SHP77 (cell line): ENCODE results near the gene ACIN1.

Source experiments
- DNase-seq, 2 experiments: peaks; one replicate each; lab custom pipeline; 2025; lab: John Stamatoyannopoulos, UW

Gene ACIN1, protein sequence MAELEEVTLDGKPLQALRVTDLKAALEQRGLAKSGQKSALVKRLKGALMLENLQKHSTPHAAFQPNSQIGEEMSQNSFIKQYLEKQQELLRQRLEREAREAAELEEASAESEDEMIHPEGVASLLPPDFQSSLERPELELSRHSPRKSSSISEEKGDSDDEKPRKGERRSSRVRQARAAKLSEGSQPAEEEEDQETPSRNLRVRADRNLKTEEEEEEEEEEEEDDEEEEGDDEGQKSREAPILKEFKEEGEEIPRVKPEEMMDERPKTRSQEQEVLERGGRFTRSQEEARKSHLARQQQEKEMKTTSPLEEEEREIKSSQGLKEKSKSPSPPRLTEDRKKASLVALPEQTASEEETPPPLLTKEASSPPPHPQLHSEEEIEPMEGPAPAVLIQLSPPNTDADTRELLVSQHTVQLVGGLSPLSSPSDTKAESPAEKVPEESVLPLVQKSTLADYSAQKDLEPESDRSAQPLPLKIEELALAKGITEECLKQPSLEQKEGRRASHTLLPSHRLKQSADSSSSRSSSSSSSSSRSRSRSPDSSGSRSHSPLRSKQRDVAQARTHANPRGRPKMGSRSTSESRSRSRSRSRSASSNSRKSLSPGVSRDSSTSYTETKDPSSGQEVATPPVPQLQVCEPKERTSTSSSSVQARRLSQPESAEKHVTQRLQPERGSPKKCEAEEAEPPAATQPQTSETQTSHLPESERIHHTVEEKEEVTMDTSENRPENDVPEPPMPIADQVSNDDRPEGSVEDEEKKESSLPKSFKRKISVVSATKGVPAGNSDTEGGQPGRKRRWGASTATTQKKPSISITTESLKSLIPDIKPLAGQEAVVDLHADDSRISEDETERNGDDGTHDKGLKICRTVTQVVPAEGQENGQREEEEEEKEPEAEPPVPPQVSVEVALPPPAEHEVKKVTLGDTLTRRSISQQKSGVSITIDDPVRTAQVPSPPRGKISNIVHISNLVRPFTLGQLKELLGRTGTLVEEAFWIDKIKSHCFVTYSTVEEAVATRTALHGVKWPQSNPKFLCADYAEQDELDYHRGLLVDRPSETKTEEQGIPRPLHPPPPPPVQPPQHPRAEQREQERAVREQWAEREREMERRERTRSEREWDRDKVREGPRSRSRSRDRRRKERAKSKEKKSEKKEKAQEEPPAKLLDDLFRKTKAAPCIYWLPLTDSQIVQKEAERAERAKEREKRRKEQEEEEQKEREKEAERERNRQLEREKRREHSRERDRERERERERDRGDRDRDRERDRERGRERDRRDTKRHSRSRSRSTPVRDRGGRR

DNA sequence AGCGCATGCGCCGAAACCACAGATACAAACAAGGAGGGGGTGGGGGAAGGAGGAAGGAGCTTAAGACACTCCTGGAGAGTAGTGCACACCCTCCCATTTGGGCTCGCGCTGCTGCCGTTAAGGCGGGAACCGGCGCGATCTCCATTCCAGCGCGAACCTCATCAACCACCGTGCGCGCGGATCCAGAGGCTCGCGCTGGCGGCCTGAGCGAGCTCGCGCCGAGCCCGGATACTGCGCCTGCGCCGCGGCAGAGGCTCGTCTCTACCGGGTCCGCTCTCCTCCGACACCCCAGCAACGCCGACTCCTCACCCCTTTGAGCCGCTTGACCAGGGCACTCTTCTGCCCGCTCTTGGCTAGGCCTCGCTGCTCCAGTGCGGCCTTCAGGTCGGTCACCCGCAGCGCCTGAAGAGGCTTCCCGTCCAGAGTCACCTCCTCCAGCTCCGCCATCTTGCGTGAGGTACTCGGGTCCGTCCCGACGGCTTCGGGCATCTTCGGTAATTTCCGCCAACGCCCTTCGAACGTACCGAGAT is at the start of gene ACIN1:
Gene ACIN1, minus strand, starts transcription at position 471 of the 530 bp plus-strand sequence. Its CDS starts 24 bp downstream, at position 447.
- no peak for DNase-seq

DNA sequence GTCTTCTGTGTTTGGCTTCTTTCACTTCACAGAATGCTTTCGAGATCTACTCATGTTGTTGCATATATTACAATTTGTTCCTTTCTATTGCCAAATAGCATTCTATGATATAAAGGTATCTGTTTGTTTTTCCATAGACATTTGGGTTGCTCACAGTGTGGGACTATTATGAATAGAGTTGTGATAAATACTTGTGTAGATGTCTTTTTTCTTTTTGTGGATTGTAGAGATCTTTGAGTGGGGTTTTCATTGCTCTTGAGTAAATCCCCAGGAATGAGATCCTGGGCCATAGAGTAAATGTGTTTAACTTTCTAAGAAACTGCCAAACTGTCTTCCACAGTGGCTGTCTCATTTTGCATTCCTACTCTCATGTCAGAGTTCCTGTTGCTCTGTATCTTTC is 49.0 kb upstream of the ACIN1 start:
- DNase-seq: no peak

DNA sequence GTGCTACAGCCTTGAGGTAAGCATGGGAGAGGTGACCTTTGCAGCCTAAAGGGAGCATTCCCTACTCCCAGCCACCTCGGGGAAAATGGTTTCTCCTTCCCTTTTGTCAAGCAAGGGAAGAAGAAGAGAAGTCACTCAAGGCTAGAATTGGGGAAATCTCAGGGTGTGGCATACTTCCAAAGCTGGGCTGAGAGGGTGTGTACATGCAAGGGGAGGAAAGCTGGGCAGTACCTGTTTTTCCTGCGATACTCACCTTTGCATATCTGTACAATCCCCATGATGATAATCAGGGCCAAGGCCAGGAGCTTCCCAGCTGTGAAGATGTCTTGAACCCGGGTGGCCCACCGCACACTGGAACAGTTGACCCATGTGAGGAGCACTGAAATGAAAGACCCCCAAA is 47.9 kb upstream of the ACIN1 start:
- DNase-seq: no peak

DNA sequence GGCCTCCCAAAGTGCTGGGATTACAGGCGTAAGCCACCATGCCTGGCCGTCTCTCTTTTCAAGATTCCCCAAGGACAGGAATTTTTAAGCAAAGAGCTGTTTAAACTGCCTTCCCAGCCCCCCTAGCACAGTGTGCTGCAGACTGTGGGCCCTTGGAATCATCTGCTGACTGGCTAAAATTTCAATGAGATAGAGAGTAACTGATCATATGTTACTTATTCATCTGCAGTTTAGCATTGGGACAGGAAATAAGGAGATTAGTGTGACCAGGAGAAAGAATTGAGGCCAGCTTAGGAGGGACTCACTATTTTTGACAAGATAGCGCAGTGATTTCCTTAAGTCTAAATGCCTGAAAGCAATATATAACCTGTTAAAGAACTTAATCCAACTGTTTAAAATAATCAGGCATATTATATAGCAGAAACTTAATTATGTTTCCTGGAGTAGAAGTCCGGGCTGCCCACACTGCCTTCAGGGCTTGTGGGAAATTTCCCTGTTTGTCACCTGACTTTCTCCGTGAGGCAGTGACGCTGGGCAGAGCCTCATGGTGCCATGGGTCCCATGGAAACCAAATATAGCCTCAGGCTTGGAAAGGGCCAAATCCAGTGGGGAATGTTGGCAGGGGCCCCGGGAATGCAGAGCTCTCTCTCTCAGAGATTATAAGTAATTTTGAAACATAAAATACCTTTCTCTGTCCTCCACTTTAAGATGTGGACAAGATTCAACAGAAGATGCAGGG is 46.9 kb upstream of the ACIN1 start:
- DNase-seq: no peak

DNA sequence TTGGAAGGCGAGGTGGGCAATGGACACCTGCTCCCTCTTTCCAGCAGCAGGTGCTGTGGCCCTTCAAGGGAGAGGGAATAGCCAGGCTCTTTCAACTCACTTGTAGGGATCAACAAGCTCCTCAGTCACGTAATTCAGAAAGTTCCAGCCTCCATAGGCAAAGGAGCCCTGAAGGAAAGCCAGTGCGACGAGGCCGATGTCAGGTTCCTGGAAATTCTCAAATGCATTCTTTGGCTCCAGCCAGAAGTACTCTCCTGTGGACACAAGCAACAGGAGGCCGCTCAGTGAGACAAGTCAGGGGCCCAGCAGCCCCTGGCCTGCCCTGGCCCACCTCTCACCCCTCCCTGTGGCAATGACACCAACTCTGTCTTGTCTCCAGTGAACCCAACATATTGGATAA is 45.4 kb upstream of the ACIN1 start:
- DNase-seq: no peak

DNA sequence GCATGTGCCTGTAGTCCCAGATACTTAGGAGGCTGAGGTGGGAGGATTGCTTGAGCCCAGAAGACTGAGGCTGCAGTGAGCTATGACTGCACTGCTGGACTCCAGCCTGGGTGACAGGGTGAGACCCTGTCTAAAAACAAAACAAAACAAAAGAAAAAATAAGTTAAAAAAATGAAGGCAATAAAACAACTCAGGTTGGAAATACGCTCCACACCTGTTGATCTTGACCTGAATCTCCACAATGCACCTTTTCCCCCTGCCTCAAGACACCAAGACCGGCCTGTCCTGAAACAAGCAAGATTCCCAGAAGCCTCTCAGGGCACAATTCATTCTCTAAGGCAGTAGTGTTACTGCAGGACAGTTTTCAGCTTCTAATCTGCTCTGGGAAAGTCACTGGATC is 44.9 kb upstream of the ACIN1 start:
- DNase-seq: no peak

DNA sequence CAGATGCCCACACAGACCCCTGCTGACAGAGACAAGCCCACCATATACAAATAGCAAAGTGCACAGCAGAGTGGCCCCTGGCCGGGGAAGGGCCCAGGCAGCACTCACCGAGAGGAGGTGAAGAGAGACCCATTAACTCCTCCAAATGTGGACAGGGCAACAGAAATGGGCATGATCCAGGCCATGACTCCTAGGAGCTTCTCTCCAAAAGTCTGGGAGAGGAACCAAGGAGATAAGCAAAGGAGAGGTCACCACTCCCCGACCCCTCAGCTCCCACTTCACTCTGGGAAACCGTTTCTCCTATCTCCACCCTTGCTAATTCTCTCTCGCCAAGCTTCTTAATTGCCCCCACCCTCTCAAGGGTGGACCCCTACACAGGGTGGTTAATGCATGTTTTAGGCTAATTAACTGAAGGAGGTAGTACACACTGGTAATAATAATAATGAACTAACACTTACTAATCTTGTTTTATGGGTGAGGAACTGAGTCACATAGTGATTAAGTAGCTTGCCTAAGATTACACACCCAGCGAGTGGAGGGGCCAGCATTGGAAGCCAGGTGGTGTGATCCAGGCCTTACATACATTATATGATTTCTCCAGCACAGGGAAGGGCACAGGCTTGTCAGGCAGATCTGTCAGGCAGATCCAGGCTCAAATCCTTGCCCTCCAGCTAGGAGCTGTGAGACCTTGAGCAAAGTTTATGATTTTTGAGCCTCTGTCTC is 43.0 kb upstream of the ACIN1 start:
- no peak for DNase-seq

DNA sequence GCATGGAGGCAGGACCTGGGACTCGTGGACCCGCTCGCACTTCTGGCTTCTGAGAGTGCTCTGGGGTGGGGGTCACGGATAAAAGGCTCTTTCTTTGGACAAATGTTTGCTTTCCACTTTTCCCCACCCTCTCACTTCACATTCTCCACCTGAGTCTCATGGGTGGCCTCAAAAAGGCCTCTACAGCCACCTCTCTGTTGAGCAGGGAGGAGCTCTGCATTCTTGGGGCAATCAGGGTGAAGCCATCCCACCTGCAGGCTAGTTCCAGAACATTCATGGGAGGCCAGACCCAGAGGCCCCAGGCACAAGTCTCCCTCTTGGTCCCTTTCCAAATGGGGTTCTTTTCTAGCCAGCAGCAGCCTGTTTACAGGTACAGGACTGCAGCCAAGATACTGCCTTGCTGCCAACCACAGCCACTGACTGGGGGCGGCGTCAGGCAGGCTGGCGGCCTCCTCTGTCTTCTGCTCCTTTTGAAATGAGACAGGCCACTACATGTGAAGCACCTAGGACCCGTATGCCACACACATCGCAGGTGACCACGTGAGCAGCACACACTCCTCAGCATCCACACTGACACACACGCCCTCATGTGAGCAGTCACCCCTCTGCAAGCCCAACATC is 42.4 kb upstream of the ACIN1 start:
- DNase-seq: no peak

DNA sequence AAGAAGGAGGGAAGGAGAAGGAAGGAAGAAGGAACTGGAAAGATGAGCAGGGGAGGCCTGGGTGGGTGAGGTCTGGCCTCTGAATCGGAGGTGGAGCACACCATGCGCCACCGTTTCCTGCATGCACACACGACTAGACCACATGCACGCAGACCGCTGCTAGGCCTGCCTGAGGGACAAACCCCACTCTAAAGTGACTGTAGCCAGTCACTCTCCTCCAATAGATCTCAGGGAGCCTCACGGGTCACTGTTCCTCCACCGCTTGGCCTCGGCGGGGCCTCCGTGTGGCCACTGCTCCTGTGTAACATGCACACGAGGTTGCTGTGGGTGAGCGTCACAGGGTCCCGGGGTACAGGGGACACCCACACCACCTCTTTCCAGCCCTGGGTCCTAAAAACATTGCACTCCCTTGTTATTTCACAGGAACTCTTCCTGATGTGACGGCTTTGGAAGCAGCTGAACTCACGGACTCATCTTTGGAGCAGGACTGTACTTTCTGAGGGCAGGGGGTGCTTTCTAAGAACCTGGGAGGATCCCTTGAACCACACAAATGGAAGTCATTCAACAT is 41.7 kb upstream of the ACIN1 start:
- DNase-seq: no peak

DNA sequence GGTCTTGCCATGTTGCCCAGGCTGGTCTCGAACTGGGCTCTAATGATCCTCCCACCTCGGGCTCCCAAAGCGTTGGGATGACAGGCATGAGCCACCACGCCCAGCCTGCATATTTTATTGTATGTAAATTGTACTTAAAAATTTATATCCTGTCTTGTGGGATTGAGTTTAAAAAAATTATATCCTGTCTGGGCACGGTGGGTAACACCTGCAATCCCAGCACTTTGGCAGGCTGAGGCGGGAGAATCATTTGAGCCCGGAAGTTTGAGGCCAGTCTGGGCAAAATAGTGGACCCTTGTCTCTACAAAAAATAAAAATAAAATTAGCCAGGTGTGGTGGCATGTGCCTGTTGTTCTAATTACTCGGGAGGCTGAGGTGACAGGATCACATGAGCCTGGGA is 38.0 kb upstream of the ACIN1 start:
- no peak for DNase-seq

DNA sequence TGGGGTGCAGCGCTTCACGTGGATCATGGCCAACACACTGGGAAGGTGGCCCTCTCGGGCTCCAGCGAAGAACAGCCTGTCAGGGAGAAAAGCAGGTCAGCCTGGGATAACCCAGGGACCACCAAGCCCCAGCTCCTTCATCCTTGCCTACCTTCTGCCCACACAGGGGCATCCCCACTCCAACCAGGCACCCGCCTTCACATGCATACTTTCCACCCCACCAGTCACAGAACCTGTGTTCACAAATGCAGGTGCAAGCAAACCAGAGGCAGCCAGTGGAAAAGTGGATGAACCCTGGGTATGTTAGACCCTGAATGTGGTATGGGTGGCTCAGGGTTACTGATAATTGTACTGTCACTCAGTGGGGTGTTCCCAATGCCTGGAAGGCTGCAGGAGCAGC is 36.5 kb upstream of the ACIN1 start:
- DNase-seq: no peak

DNA sequence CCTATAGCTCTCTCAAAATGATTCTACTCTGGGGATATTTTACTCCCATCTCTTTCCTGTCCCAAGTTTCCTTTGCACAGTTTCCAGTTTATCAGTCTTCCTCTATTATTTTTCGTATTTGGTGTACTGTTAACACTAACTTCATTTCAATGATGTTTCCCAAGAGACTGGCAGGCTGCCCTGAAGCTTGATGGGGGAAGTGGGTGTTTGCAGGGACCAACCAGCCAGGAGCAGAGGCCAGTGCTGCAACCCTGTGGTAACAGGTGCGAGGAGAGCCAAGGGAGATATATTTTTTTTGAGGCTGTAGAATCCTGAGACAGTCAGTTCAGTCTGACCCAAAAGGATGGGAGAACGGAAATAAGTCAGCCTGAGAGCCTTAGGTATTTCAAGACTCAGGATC is 35.9 kb upstream of the ACIN1 start:
- DNase-seq: no peak

DNA sequence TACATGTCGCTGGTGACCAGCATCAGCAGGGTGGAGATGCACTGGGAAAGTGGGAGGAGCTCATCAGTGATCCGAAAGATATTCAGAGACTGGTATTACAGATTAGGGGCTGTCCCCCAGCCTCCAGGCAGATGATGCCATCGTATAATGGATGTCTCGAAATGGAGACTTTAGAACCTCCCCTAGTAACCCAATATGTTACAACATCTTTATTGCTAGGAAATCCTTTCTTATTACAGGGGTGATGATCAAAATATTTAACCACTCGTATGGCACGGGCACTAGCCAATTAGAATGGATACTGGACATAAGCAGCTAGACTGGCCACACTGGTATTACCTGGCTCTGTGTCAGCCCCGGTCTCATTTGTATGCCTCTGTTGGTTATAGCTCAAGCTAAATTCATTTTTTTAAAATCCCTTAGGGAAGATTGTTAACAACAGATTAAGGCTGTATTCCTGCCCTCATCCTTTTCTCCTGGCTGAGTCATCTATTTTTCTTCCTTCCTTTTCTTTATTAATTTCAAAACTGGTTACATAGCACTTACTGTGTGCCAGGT is 34.9 kb upstream of the ACIN1 start:
- DNase-seq: no peak

DNA sequence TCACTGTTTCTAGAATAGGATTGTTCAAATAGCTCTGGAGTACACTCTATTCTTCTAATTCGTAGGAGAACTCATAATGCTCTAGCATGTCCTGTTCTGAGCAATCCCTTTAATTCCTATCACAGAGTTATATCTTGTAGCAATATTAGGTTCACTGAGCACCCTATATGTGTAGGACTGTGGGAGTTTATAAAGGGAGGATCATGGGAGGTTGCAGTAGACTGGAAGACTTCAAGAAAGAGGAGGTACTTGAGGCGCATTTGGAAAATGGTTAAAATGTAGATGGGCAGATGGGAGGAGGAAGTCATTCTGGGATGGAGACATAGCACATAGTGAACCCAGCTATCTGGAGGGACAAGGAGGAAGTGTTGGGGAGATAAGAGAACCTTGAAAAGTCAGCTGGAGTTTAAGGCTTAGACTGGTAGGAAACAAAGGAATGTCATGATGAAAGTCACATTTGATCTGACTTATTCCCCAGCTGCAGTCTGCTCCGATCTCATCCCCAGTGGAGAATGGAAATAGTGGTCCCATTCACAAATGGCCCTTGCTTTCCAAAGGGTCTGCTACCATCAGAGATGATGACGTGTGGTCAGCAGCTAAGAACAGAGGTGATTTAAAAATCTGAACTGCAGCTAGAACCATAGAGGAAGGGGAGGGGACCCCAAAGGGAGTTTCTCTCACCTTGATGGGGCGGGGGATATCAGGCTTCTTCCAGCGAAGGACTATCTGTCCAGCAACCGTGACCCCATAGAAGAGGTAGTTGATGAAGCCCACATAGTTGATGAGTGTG is 34.2 kb upstream of the ACIN1 start:
- DNase-seq: no peak

DNA sequence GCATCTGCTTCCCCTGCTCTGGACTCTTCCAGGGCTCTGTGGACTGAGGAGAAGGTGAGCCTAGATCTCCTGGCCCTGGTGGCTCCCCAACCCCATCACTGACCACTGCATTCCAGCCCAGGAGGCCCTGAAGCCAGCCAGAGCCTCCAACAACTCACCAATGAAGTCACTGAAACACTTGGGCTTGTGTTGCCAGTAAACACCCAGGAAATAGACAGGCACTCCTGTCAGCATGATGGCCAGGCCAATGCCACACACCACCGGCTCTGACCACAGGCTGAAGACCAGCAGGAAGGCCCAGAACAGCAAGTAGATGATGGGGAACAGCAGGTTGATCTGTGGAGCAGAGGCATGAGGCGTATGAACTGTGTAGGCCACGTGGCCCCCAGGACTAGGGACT is 32.9 kb upstream of the ACIN1 start:
- DNase-seq: no peak

DNA sequence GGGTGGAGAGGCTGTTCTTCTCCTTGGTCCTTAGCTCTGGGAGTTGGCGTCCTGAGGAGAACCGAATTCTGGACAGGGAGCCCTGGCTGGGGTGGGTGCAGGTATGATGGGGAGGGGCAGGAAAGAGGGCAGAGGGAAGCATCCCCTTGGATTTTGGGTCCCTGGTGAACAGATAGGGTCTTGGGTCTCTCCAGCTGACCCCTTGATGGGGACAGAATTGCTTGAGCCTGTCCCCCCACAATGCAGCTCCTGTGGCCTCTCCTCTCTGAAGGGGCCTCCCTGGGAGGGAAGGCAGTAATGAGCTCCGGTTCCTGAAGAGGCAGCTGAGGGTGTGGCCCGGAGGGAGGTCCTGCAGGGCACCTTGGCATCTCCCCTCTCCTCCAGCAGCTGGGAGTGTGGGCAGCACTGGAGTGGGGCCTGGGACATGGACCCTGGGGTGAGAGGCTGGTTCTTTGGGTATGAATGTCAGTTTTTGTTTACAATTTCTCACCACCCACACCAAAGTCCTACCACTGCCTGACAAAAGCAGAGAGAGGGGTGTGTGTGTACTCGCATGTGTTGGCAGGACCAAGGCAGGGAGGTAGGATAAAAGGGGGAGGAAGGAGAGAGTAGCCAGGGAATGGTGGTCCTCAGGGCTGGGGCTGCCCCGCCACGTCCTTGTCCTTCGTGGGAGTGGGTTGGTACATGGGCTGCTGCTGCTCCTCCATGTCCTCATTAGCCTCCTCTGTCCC is 31.8 kb upstream of the ACIN1 start:
- no peak for DNase-seq

DNA sequence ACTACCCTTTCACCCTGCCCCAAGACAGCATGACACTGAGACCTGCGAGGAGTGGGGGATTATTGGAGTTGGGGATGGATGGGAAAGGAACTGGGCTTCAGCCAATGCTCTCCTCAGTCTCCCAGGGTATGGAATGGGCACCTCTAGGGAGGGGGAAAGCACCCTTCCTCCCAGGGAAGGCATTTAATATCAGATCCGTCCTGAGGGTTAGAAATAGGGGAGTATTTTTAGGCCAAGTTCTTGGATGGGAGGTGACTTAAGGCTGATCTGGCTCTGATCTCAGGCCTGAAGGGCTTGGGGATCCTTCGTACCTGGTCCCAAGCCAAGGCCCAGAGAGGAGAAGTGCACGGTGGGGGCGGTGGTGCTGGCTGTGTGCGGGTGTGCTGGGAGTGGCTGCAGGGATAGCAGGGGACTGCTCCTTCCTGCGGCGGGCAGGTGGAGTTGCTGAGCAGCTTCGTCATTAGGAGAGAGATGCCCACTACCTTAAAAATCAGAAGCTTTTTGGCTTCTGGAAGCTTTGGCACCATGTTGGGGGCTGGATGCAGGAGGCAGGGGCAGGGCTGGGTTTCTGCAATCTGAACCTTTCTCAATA is 31.1 kb upstream of the ACIN1 start:
- DNase-seq: no peak

DNA sequence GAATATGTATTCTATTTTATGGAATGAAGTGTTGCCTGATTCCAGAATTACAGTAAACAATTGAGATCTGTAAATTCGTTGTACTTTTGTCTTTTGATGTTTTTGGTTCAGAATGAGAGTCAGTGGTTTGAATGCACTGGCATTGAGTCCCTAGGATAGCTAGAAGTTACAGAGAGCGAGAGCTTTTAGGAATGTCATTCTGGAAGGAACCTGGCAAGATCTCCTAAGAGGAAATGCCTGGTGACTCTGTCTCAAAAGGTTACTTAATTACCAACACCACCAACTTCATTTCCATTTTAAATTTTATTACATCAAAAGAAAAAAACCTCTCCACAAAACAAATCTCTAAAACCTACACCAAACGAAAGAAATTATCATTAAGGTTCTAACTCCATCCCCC is 30.1 kb upstream of the ACIN1 start:
- DNase-seq: no peak
